Measurements from ENCODE around the gene SHISAL2A.

The SHISAL2A gene

DNA sequence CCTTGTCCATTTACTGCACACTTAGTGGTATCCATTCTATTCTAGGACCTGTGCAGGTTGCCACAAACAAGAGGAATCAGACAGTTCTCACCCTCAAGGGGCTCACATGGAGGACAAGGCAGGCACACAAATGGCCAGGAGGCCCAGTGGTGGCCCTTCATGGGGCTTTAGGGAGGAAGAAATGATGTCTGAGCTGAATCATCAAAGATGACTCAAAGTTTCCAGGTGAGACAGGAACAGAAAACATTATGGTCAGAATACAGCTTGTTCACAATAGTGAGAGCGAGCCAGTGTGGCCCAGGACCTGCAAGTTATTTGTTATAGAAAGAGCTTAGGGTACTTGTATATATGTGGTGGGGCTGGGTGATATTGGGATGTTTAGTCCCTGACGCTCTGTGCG lies 26.4 kb downstream of the SHISAL2A start:
- peak overlapping the region; percentile 83 for H2BK12ac ChIP-seq (ENCODE audit: low read length)
- H3K18ac ChIP-seq (ENCODE audit: low read length), result peak overlapping the region; percentile 30
- no peak for DNase-seq
- H3K14ac ChIP-seq (ENCODE audit: low read length), result peak overlapping the region; percentile 26
- peaks cover 21% of the 10 kb centered on the region for H3K79me1 ChIP-seq (ENCODE audit: low read length)
- H3K79me2 ChIP-seq (ENCODE audit: control insufficient read depth, insufficient read depth, low read length, poor library complexity), result peaks cover 2% of the 10 kb centered on the region
- H3K4me3 ChIP-seq (ENCODE audit: low read depth, low read length), result no peak overlapping the region
- H3K4me1 ChIP-seq (ENCODE audit: control insufficient read depth in 1 of 2, insufficient read depth in 2 of 2, low read length in 2 of 2), result peaks cover 22 to 29% of the 10 kb centered on the region in 2 experiments
- H3K4me2 ChIP-seq (ENCODE audit: low read length), result peak overlapping the region; percentile 32
- H2BK120ac ChIP-seq (ENCODE audit: insufficient read depth, low read length, poor library complexity), result peak overlapping the region; percentile 57
- peak overlapping the region; percentile 65 for H3K27ac ChIP-seq (ENCODE audit: low read depth, low read length)
- peak overlapping the region; percentile 89 for H4K91ac ChIP-seq (ENCODE audit: low read depth, low read length)
- H4K12ac ChIP-seq (ENCODE audit: low read depth, low read length), result no peak overlapping the region
- H2AFZ ChIP-seq (ENCODE audit: insufficient read depth, low read length, poor library complexity), result no peak overlapping the region
- H2BK5ac ChIP-seq (ENCODE audit: low read depth, low read length, poor library complexity), result peak overlapping the region; percentile 25
- no peaks in the 10 kb centered on the region for H3K9me3 ChIP-seq (ENCODE audit: insufficient read depth, low read depth, low read length)
- no peak overlapping the region for H3K9ac ChIP-seq (ENCODE audit: low read length)
- no peak overlapping the region for H3K23ac ChIP-seq (ENCODE audit: low read length)
- no peaks in the 10 kb centered on the region for H3K27me3 ChIP-seq (ENCODE audit: insufficient read depth, low read length)
- H3K36me3 ChIP-seq (ENCODE audit: control insufficient read depth in 1 of 2, insufficient read depth in 2 of 2, low read length in 2 of 2), result no peaks in the 10 kb centered on the region
- no peak overlapping the region for H3K4ac ChIP-seq (ENCODE audit: low read depth, low read length)
- no peak overlapping the region for H4K8ac ChIP-seq (ENCODE audit: low read depth, low read length)
- no CpG with 5 or more reads among the region's 3 CpGs for WGBS (ENCODE audit: extremely low coverage, insufficient coverage, insufficient read length)
- H2AK5ac ChIP-seq (ENCODE audit: low read length), result peak overlapping the region; percentile 28

- Histone ChIP-seq H3K4ac (ENCODE audit: low read depth, low read length) (no peak overlapping the region), H3K4me2 (ENCODE audit: low read length) (peak overlapping the region; percentile 32), H3K23ac (ENCODE audit: low read length) (no peak overlapping the region), H3K27ac (ENCODE audit: low read depth, low read length) (peak overlapping the region; percentile 83), H2AK5ac (ENCODE audit: low read length) (no peak overlapping the region), H2BK120ac (ENCODE audit: insufficient read depth, low read length, poor library complexity) (peak overlapping the region; percentile 65), H2AFZ (ENCODE audit: insufficient read depth, low read length, poor library complexity) (no peak overlapping the region), H4K91ac (ENCODE audit: low read depth, low read length) (peak overlapping the region; percentile 89), H3K4me3 (ENCODE audit: low read depth, low read length) (no peak overlapping the region), H3K79me1 (ENCODE audit: low read length) (peaks cover 21% of the 10 kb centered on the region), H4K12ac (ENCODE audit: low read depth, low read length) (peak overlapping the region; percentile 31), H3K9ac (ENCODE audit: low read length) (no peak overlapping the region), H3K79me2 (ENCODE audit: control insufficient read depth, insufficient read depth, low read length, poor library complexity) (peaks cover 2% of the 10 kb centered on the region), H3K9me3 (ENCODE audit: insufficient read depth, low read depth, low read length) (no peaks in the 10 kb centered on the region), H3K27me3 (ENCODE audit: insufficient read depth, low read length) (no peaks in the 10 kb centered on the region), H3K4me1 (ENCODE audit: control insufficient read depth in 1 of 2, insufficient read depth in 2 of 2, low read length in 2 of 2) (peaks cover 22 to 29% of the 10 kb centered on the region in 2 experiments), H2BK5ac (ENCODE audit: low read depth, low read length, poor library complexity) (peak overlapping the region; percentile 52), H2BK12ac (ENCODE audit: low read length) (peak overlapping the region; percentile 70), H3K18ac (ENCODE audit: low read length) (peak overlapping the region; percentile 42), H3K14ac (ENCODE audit: low read length) (peak overlapping the region; percentile 36), H3K36me3 (ENCODE audit: control insufficient read depth in 1 of 2, insufficient read depth in 2 of 2, low read length in 2 of 2) (no peaks in the 10 kb centered on the region), H4K8ac (ENCODE audit: low read depth, low read length) (peak overlapping the region; percentile 52)
- WGBS (ENCODE audit: extremely low coverage, insufficient coverage, insufficient read length), result no CpG with 5 or more reads among the region's 13 CpGs
- no peak for DNase-seq
These were observed 27.1 kb downstream of the SHISAL2A start for GRCh38 chr1:52659851-52660596.

- no peak overlapping the region for H3K4ac ChIP-seq (ENCODE audit: low read depth, low read length)
- H3K18ac ChIP-seq (ENCODE audit: low read length), result no peak overlapping the region
- H3K4me1 ChIP-seq (ENCODE audit: control insufficient read depth in 1 of 2, insufficient read depth in 2 of 2, low read length in 2 of 2), result peaks cover 24 to 35% of the 10 kb centered on the region in 2 experiments
- no peaks in the 10 kb centered on the region for H3K27me3 ChIP-seq (ENCODE audit: insufficient read depth, low read length)
- peaks cover 2% of the 10 kb centered on the region for H3K79me2 ChIP-seq (ENCODE audit: control insufficient read depth, insufficient read depth, low read length, poor library complexity)
- H2BK12ac ChIP-seq (ENCODE audit: low read length), result peak overlapping the region; percentile 91
- peak overlapping the region; percentile 51 for H2AK5ac ChIP-seq (ENCODE audit: low read length)
- H2BK120ac ChIP-seq (ENCODE audit: insufficient read depth, low read length, poor library complexity), result peak overlapping the region; percentile 67
- H4K8ac ChIP-seq (ENCODE audit: low read depth, low read length), result no peak overlapping the region
- no peaks in the 10 kb centered on the region for H3K36me3 ChIP-seq (ENCODE audit: control insufficient read depth in 1 of 2, insufficient read depth in 2 of 2, low read length in 2 of 2)
- H3K9ac ChIP-seq (ENCODE audit: low read length), result no peak overlapping the region
- H3K27ac ChIP-seq (ENCODE audit: low read depth, low read length), result peak overlapping the region; percentile 14
- H4K91ac ChIP-seq (ENCODE audit: low read depth, low read length), result peak overlapping the region; percentile 92
- no CpG with 5 or more reads among the region's 3 CpGs for WGBS (ENCODE audit: extremely low coverage, insufficient coverage, insufficient read length)
- no peak overlapping the region for H3K4me3 ChIP-seq (ENCODE audit: low read depth, low read length)
- H3K23ac ChIP-seq (ENCODE audit: low read length), result no peak overlapping the region
- no peaks in the 10 kb centered on the region for H3K9me3 ChIP-seq (ENCODE audit: insufficient read depth, low read depth, low read length)
- peaks cover 27% of the 10 kb centered on the region for H3K79me1 ChIP-seq (ENCODE audit: low read length)
- no peak overlapping the region for H3K14ac ChIP-seq (ENCODE audit: low read length)
- no peak overlapping the region for H2AFZ ChIP-seq (ENCODE audit: insufficient read depth, low read length, poor library complexity)
- no peak overlapping the region for H3K4me2 ChIP-seq (ENCODE audit: low read length)
- H4K12ac ChIP-seq (ENCODE audit: low read depth, low read length), result no peak overlapping the region
- no peak overlapping the region for H2BK5ac ChIP-seq (ENCODE audit: low read depth, low read length, poor library complexity)
- no peak for DNase-seq
These were observed 27.8 kb downstream of the SHISAL2A start for GRCh38 chr1:52660807-52661206.

- peaks cover 2% of the 10 kb centered on the region for H3K79me2 ChIP-seq (ENCODE audit: control insufficient read depth, insufficient read depth, low read length, poor library complexity)
- H3K23ac ChIP-seq (ENCODE audit: low read length), result no peak overlapping the region
- peak overlapping the region; percentile 57 for H4K8ac ChIP-seq (ENCODE audit: low read depth, low read length)
- DNase-seq, result peak in 1 of 2 donors; percentile 46
- no peak overlapping the region for H3K4me3 ChIP-seq (ENCODE audit: low read depth, low read length)
- no peak overlapping the region for H3K9ac ChIP-seq (ENCODE audit: low read length)
- no peaks in the 10 kb centered on the region for H3K36me3 ChIP-seq (ENCODE audit: control insufficient read depth in 1 of 2, insufficient read depth in 2 of 2, low read length in 2 of 2)
- H2BK120ac ChIP-seq (ENCODE audit: insufficient read depth, low read length, poor library complexity), result peak overlapping the region; percentile 57
- H3K27ac ChIP-seq (ENCODE audit: low read depth, low read length), result peak overlapping the region; percentile 85
- H3K4me2 ChIP-seq (ENCODE audit: low read length), result peak overlapping the region; percentile 35
- no peaks in the 10 kb centered on the region for H3K27me3 ChIP-seq (ENCODE audit: insufficient read depth, low read length)
- peak overlapping the region; percentile 38 for H3K14ac ChIP-seq (ENCODE audit: low read length)
- H2BK12ac ChIP-seq (ENCODE audit: low read length), result peak overlapping the region; percentile 39
- H3K4ac ChIP-seq (ENCODE audit: low read depth, low read length), result peak overlapping the region; percentile 69
- no peaks in the 10 kb centered on the region for H3K9me3 ChIP-seq (ENCODE audit: insufficient read depth, low read depth, low read length)
- peaks cover 24 to 36% of the 10 kb centered on the region in 2 experiments for H3K4me1 ChIP-seq (ENCODE audit: control insufficient read depth in 1 of 2, insufficient read depth in 2 of 2, low read length in 2 of 2)
- peak overlapping the region; percentile 63 for H2BK5ac ChIP-seq (ENCODE audit: low read depth, low read length, poor library complexity)
- peaks cover 28% of the 10 kb centered on the region for H3K79me1 ChIP-seq (ENCODE audit: low read length)
- WGBS (ENCODE audit: extremely low coverage, insufficient coverage, insufficient read length), result no CpG with 5 or more reads among the region's 13 CpGs
- peak overlapping the region; percentile 32 for H2AFZ ChIP-seq (ENCODE audit: insufficient read depth, low read length, poor library complexity)
- peak overlapping the region; percentile 6 for H2AK5ac ChIP-seq (ENCODE audit: low read length)
- peak overlapping the region; percentile 79 for H4K91ac ChIP-seq (ENCODE audit: low read depth, low read length)
- peak overlapping the region; percentile 47 for H4K12ac ChIP-seq (ENCODE audit: low read depth, low read length)
- H3K18ac ChIP-seq (ENCODE audit: low read length), result peak overlapping the region; percentile 14
These were observed 29.8 kb downstream of the SHISAL2A start for GRCh38 chr1:52662645-52663313.
